IPS DF 4.7 (cell line): ENCODE results near the gene FBXL13.
"Not testable (repeated sequence)": the region's sequence is repeated elsewhere in the genome, so short reads cannot be mapped to it uniquely, and the experiment has no call there.

Experiments used
- DNase-seq: peaks from one replicate; pipeline ENCODE4 v3.0.0-alpha.2; 2013; ENCODE audit warnings: low spot score; ENCODE audit errors: extremely low read depth

Gene FBXL13

GRCh38 chr7:102942181-102942866, 132.3 kb downstream of the FBXL13 start:
- DNase-seq = no peak

GRCh38 chr7:102938679-102939078, 135.9 kb downstream of the FBXL13 start:
- DNase-seq = no peak

- DNase-seq = no peak
Observed at GRCh38 chr7:102935450-102936115, 139.0 kb downstream of the FBXL13 start.

- no peak for DNase-seq
Observed at GRCh38 chr7:102934701-102935100, 139.9 kb downstream of the FBXL13 start.

GRCh38 chr7:102934239-102934638, 140.4 kb downstream of the FBXL13 start:
- no peak for DNase-seq

- DNase-seq = no peak
Observed at GRCh38 chr7:102933763-102934162, 140.8 kb downstream of the FBXL13 start.

- no peak for DNase-seq
Observed at GRCh38 chr7:102931757-102932156, 142.8 kb downstream of the FBXL13 start.

GRCh38 chr7:102927312-102927933, 147.2 kb downstream of the FBXL13 start:
- no peak for DNase-seq

GRCh38 chr7:102926783-102927140, 147.8 kb downstream of the FBXL13 start:
- DNase-seq = no peak

GRCh38 chr7:102925976-102926782, 148.4 kb downstream of the FBXL13 start:
- no peak for DNase-seq

GRCh38 chr7:102918845-102919244, 155.8 kb downstream of the FBXL13 start:
- no peak for DNase-seq

GRCh38 chr7:102917436-102918353, 156.9 kb downstream of the FBXL13 start:
- no peak for DNase-seq

- no peak for DNase-seq
Observed at GRCh38 chr7:102916881-102917280, 157.7 kb downstream of the FBXL13 start.

- DNase-seq = no peak
Observed at GRCh38 chr7:102916426-102916825, 158.2 kb downstream of the FBXL13 start.

GRCh38 chr7:102914585-102914984, 160.0 kb downstream of the FBXL13 start:
- DNase-seq = no peak

GRCh38 chr7:102913826-102914225, 160.8 kb downstream of the FBXL13 start:
- no peak for DNase-seq

- no peak for DNase-seq
Observed at GRCh38 chr7:102912742-102913141, 161.9 kb downstream of the FBXL13 start, which contains the start of gene LRRC17. TSS of gene LRRC17 (plus strand) at chr7:102913000. CDS start at chr7:102933914, 20,914 bp downstream.

- DNase-seq = no peak
Observed at GRCh38 chr7:102908676-102909075, 165.9 kb downstream of the FBXL13 start.

- not testable (repeated sequence) for DNase-seq
Observed at GRCh38 chr7:102903576-102903975, 171.0 kb downstream of the FBXL13 start.

GRCh38 chr7:102902052-102902451, 172.5 kb downstream of the FBXL13 start:
- DNase-seq = not testable (repeated sequence)

- DNase-seq = no peak
Observed at GRCh38 chr7:102898532-102898859, 176.1 kb downstream of the FBXL13 start.
